ENCODE measurements around the gene DCLRE1B. TPM values are rescaled to one million over a fixed set of nuclear protein-coding genes. Genes with fewer than 3 reads are reported as not detected.

Gene DCLRE1B
- total RNA-seq, 4 donors from 2014 or later: 0.53 to 5.8 (median 3.2) TPM

- TF ChIP-seq, protein P1, sequence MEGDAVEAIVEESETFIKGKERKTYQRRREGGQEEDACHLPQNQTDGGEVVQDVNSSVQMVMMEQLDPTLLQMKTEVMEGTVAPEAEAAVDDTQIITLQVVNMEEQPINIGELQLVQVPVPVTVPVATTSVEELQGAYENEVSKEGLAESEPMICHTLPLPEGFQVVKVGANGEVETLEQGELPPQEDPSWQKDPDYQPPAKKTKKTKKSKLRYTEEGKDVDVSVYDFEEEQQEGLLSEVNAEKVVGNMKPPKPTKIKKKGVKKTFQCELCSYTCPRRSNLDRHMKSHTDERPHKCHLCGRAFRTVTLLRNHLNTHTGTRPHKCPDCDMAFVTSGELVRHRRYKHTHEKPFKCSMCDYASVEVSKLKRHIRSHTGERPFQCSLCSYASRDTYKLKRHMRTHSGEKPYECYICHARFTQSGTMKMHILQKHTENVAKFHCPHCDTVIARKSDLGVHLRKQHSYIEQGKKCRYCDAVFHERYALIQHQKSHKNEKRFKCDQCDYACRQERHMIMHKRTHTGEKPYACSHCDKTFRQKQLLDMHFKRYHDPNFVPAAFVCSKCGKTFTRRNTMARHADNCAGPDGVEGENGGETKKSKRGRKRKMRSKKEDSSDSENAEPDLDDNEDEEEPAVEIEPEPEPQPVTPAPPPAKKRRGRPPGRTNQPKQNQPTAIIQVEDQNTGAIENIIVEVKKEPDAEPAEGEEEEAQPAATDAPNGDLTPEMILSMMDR (IDR thresholded peaks at IDR 0.05): no peak
- no peak for TF ChIP-seq POLR2A (IDR thresholded peaks at IDR 0.05)
- H3K4me3 ChIP-seq: no peak overlapping the region
- H3K9me3 ChIP-seq: no peaks in the 10 kb centered on the region
- no peak for DNase-seq
- H3K4me1 ChIP-seq: no peaks in the 10 kb centered on the region
- no peak overlapping the region for H3K27ac ChIP-seq
- H3K27me3 ChIP-seq: no peaks in the 10 kb centered on the region
- peaks cover 0 to 86% (median 0%) of the 10 kb centered on the region in 3 donors for H3K36me3 ChIP-seq
These were observed 53.6 kb downstream of the DCLRE1B start for GRCh38 chr1:113958691-113959090.

DNA sequence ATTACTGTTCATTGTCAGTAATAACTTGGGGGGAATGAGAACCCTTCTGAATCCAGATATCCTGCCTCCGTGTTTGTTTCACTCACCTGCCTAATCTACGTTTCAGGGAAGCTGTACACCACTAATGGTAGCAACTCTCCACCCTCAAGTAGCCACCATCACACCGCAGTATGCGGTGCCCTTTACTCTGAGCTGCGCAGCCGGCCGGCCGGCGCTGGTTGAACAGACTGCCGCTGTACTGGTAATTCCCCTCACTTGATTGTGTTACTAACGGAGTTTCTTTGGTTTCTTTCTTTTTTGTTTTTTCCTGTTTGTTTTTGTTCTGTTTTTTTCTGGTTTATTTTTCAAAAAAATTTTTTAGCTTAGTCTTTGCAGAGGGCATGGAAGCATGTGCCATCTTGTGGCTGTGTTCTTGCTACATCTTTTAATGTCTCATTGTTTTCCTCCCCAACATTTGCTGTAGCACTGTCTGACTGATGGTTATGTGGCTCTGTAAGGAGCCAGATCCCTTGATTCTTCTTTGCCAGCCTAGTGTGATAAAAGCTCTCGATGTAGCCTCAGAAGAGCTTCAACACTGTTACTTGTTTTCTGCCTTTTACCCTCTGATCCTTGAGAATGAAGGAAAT is 58.3 kb downstream of the DCLRE1B start:
- Histone ChIP-seq H3K27me3 (no peaks in the 10 kb centered on the region), H3K9me3 (no peaks in the 10 kb centered on the region), H3K4me1 (no peaks in the 10 kb centered on the region), H3K27ac (no peak overlapping the region), H3K36me3 (peaks cover 0 to 87% (median 0%) of the 10 kb centered on the region in 3 donors), H3K4me3 (no peak overlapping the region)
- no peak for TF ChIP-seq POLR2A (IDR thresholded peaks at IDR 0.05)
- TF ChIP-seq, protein P1 (IDR thresholded peaks at IDR 0.05): peak in 1 of 6 experiments; percentile 25
- no peak for DNase-seq

Other genes with a start within 250 kb of the DCLRE1B start
- 10 to 100 TPM in 3 of 4 donors, 1 to 10 TPM in 1; 4.9 to 19.0 (median 13.7) TPM for gene PHTF1, start 145.8 kb upstream of the DCLRE1B start, total RNA-seq
- gene RSBN1, start 92.8 kb upstream of the DCLRE1B start, total RNA-seq: 10 to 100 TPM; 18.2 to 25.6 (median 23.3) TPM
- 10 to 100 TPM; 11.4 to 16.9 (median 13.2) TPM for gene PTPN22, start 33.6 kb upstream of the DCLRE1B start, total RNA-seq
- gene BCL2L15, start 17.7 kb upstream of the DCLRE1B start, total RNA-seq: 100 to 1,000 TPM in 3 of 4 donors, 10 to 100 TPM in 1; 38.0 to 249 (median 119) TPM
- gene AP4B1, start 527 bp upstream of the DCLRE1B start, total RNA-seq: 10 to 100 TPM; 20.8 to 45.8 (median 40.1) TPM
- 10 to 100 TPM; 34.7 to 51.2 (median 42.1) TPM for gene HIPK1, start 24.0 kb downstream of the DCLRE1B start, total RNA-seq
- 10 to 100 TPM in 1 of 4 donors, 1 to 10 TPM in 3; 3.3 to 12.0 (median 7.8) TPM for gene OLFML3, start 74.1 kb downstream of the DCLRE1B start, total RNA-seq
- not detected for gene SYT6, start 248.5 kb downstream of the DCLRE1B start, total RNA-seq

All from Peyer's patch (tissue), 4 donors.